NCI-H345 (cell line): ENCODE results near the gene CNDP1.
"Not testable (repeated sequence)": the region's sequence is repeated elsewhere in the genome, so short reads cannot be mapped to it uniquely, and the experiment has no call there.

Source experiments
- DNase-seq: peaks from one replicate; lab custom pipeline; 2025; lab: John Stamatoyannopoulos, UW

The CNDP1 gene, protein sequence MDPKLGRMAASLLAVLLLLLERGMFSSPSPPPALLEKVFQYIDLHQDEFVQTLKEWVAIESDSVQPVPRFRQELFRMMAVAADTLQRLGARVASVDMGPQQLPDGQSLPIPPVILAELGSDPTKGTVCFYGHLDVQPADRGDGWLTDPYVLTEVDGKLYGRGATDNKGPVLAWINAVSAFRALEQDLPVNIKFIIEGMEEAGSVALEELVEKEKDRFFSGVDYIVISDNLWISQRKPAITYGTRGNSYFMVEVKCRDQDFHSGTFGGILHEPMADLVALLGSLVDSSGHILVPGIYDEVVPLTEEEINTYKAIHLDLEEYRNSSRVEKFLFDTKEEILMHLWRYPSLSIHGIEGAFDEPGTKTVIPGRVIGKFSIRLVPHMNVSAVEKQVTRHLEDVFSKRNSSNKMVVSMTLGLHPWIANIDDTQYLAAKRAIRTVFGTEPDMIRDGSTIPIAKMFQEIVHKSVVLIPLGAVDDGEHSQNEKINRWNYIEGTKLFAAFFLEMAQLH

DNA sequence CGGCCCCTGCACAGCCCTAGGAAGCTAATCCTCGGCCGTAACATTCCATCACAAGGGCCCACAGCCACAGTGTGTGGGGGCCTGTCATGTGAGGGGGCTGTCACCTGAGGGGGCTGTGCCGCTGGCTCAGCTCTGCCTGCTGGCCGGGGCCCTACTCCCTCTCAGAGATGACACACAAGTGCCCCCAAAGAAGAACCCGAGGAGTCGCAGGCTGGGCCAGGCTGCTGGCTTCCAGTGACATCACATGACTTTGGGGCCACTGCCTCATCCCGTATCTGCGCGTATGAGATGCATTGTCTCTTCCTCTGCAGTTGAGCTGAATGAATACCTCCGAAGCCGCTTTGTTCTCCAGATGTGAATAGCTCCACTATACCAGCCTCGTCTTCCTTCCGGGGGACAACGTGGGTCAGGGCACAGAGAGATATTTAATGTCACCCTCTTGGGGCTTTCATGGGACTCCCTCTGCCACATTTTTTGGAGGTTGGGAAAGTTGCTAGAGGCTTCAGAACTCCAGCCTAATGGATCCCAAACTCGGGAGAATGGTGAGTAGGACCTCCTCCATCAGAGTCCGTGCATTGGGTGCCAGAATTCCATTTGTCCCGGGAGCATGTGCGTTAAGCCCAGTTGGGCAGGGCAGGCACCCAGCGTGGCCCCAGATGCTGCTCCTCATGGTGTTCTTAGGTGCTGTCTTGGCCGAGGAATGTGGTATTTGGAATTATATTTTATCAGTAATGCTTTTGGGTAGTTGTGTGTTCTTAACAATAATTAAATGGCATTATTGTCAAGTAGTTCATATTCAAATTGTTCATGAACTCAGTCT, at the start of gene CNDP1:
TSS of gene CNDP1 (plus strand) at position 351 of the 820 bp plus-strand sequence. CDS start at position 519, 168 bp downstream.
- DNase-seq: no peak

DNA sequence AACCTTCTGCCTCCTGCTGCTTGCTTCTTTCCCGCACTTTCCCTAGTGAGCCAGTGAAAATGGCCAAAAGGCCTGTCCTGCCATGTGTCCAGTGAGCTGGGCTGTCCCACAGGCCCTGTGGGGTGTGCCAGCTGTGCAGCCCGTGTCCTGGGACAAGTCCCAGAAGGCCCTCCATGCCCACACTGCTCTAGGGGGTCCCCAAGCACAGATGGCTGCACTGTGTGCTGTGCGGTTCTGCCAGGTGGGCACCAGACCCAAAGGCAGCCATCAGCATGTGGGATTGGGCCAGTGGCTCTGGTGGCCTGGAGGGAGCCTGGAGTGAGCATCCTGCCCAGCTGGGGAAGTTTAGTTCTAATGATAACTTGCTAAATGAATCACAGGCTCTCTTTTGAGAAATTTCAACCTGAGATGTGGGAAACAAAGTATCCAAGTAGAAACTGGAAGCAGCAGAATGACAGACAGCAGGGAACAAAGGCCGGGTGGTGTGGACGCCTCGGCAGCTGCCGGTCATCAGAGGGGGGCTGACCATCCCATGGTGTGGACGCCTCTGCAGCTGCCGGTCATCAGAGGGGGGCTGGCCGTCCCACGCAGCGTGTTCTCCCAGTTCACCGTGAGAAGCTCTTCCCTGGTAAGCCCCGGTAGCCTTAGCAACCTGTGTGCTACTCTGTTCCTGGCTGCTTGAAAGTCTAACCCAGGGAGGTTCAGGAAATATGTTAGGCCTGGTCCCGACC, 48.0 kb upstream of the CNDP1 start:
- DNase-seq: no peak

DNA sequence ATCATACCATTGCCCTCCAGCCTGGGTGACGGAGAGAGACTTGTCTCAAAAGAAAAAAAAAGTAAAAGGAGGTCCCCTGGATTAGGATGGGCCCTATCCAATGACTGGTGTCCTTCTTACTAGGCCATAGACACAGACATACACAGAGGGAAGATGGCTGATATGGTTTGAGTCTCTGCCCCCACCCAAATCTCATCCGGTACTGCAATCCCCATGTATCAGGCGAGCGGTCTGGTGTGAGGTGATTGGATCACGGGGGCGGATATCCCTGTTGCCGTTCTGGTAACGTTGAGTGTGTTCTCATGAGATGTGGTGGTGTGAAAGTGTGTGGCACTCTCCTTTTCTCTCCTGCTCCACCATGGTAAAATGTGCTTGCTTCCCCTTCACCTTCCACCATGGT, 45.9 kb upstream of the CNDP1 start:
- DNase-seq: no peak

DNA sequence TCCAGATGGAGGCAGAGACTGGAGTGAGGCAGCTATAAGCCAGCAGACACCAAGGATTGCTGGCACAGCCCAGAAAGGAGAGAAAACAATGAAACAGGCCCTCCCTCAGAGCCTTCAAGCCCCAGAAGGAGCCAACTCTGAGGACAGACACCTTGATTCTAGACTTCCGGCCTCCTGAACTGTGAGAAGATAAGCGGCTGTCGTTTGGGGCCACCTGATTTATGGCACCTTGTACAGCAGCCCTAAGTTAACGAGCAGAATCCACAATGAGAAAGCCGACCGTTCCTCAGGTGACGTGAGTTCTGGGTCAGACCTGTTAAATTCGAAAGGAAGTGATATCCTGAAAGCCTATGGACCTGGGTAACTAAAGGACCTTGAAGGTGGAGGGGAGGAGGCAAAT, 45.4 kb upstream of the CNDP1 start:
- no peak for DNase-seq

DNA sequence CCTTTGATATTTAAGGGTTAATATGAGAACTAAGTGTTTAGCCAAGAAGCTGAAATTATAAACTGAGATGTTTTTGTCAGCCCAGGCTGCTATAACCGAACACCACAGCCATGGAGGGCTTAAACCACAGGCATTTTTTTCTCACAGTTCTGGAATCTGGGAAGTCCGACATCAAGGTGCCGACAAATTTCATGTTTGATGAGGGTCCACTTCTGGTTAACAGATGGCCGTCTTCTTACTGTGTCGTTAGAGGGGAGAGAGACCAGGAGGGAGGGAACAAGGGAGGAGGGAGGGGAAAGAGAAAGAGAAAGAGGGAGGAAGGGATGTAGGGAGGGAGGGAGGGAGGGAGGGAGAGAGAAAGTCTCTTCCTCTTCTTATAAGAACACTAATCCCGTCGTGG, 44.6 kb upstream of the CNDP1 start:
- DNase-seq: no peak

DNA sequence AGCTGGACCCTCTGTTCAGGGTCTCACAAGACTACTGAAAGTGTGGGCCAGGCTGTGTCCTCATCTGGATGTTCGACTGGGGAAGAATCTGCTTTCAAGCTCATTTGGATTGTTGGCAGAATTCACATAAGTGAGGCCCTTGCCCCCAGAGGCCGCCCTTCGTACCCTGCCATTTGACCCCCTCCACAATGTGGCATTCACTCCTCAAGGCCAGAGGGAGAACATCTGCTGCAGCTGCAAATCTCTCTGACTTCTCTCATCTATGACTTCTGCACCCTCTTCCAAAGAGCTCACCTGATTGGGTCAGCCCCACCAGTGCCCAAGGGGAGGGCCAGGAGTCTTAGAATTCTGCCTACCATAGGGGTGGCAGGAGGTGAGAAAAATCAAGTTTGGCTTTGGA, 42.0 kb upstream of the CNDP1 start:
- DNase-seq: no peak

DNA sequence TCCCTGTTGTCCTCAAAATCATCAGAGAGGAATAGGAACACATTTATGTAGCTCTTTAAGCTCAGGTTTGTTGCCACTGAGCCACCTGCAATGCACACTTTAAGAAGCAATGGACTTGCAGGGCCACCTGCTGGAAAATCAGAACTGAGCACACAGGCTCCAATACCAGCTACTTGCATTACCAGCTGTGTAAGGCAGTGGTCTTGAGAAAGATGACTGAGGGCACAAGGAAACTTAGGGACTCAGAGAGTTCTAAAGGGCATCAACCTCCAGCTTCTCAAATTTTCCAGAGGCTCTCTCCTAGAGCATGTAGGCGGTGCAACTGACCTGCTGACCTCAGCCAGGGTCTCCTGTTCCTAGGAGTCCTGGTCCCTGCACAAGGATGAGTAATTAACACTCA, 40.6 kb upstream of the CNDP1 start:
- DNase-seq: peak; percentile 76

DNA sequence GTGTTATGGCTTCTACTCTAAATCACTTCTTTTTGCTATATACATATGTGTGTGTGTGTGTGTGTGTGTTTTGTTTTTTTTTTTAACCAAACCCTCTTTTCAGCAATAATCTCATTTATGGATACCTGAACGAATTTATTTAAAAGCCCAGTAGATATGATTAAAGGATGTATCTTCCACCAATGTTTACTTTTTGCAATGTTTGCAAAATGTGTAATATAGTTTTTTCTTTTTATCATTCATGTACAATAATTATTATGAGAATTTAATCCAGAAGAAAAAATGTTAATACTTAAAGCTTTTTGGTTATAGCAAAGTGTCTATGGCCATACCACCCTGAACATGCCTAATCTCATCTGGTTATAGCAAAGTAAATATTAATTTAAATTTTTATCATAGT, 39.8 kb upstream of the CNDP1 start:
- DNase-seq: no peak

DNA sequence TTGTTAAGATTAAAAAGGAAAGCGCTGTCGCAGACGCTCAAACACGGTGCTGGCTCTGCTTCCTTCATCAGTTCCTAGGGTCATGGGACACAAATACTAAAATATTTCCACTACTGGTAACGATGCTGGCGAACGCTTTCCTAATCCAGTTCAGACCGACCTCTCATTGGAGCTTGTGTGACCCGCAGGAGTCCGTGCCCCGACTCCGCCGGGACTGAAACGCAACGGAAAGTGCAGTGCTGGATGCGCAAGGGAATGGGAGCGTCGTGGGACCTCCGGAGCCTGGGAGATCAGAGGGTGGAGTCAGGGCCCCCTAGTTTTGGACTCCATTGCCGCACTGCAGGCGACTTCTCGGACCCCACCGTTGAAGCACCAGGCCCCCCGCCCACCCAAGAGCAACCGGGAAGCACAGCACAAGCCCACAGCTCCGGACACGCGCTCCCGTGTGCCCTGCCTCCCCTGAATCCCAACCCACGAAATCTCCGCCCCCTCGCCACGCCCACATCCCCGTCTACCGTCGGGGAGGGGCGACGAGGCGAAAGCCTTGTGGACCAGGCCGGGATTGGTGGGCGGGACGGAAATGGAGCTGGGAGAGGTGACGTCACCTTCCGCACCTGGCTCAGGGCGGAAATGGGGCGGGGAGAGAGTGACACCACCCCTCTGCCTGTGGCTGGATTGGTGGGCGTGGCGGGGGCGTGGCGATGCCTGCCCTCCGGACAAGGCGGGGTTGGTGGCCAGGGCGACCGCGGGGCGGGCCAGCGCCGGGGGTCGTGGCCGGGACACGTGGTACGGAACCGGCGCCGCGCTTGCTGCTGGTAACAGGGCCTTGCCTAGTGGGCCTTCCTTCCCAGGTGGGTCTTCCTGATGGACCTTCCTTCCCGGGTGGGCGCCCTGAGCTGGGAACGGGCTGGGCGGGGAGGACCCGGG, 38.5 kb upstream of the CNDP1 start, which contains the start of gene CNDP2:
TSS of gene CNDP2 (plus strand) at position 783 of the 927 bp plus-strand sequence. CDS start 3,611 bp downstream, outside the sequence.
- peak; percentile 99 for DNase-seq

DNA sequence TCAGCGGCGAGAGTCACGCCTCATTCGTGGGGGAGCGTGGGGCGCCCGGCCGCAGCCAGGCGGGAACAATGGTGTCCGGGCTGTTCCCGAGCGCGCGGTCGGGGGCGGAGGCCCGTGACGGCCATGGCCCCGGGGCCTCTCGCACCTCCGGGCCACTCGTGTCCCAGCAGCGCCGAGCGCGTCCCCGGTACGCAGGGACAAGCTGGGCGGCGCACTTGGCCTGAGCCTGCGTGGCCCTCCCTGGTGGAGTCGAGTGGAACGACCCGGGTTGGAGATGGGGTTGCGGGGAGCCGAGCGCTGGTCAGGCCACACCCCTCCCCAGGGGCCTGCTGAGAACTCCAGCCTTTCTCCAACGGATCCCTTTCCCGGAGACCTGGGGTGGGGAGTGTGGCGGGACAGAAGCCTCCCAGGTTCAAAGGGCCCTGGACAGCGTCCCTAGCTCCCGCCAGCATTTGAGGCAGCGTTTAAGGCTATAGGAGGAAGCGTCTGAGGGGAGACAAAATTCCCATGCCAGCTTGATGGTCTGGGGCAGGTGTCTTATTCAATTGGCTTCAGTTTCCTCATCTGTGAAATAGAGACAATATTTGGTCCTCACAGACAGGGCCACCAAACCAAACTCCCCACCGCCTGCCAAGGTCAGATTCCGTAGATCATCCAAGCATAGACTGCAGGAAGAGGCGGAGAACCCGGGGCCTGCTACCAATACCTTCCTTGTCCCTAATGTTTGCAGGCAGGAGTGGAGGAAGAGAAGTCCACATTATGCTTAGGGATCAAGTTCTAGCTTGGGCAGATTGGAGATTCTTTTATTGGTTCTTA, 37.6 kb upstream of the CNDP1 start:
- peak; percentile 27 for DNase-seq

DNA sequence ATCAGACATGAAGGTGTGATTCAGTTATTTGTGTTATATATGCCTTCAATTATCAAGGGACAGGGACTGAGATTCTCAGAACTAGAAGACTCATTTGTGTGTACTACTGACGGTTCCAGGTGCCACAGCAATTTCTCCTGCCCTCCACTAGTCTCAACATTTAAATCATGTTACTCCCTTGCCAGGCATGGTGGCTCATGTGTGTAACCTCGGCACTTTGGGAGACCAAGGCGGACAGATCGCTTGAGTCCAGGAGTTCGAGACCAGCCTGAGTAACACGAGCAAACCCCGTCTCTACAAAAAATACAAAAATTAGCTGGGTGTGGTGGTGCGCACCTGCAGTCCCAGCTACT, 37.0 kb upstream of the CNDP1 start:
- DNase-seq: no peak

DNA sequence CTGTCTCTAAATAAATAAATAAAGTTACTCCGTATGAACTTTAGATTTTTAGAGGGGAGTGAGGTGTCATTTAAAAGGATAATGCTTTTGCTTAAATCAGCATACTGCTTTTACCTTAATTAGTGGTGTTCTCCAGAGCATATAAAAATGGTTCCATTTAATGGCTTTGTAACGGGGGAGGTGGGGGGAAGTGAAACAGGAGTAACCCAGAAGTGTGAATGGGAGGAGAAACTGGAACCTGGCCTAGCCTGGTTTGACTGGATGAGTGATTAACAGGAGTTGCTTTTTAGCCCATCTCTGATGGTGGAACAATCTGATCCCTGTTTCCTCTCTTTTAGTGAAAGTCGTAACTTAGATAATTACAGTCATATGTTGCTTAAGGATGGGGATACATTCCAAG, 36.5 kb upstream of the CNDP1 start:
- DNase-seq: no peak

DNA sequence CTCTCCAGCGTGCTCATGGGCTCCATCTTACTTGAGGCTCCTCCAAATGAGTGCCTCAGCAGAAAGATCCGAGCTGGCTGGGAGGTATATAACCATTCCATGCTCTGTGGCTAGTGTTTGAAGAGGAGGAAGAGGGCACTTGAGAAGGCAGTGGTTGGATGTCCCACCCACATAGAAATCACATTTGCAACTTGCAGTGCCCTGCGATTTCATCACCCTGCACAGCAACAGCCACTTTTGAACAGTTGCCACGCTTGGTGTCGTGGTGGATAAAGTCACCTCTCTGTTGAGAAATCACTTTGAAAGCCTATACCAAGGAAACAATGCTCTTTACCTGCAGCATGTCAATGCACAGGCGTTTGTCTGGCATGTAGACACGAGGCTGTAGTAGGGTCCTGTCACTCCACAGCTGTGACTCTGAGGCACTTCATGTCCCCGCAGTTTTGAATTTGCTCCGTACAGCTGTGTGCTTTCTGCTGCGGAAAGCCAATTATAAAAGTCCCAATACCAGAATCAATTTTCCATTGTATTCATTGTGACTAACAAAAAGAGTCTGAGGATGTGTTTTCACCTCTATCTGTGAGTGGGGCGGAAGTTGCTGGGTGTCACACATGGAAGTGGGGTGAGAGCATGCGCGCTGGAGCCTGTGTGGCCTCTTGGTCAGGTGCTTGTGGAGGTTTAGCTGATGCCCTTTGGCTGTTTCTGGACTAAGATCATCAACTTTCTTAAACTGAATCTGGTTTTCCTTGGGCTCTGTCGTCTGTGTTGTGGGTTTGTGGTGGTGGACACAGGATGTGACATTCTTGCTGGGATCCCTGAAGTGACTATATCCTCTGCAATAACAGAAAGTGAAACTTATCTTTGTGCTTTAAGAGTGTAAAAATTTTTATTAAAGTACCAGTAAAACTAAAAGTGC, 35.3 kb upstream of the CNDP1 start:
- no peak for DNase-seq

DNA sequence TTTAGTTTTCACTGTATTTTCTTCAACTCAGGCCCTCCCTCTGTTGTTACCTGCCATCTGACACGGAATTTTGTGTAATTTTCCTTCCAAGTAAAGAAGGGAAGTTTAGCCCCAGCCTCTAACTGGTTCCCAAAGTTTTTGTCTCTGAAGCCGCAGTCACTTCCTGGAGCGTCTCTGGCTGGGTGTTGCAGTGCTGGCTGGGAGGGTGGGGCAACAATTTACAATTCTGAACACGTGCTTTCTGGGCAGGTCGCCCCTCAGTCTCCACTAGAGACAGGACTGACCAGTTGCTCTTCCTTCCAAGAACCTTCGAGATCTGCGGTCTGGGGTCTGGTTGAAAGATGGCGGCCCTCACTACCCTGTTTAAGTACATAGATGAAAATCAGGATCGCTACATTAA, 34.7 kb upstream of the CNDP1 start:
- DNase-seq: no peak

DNA sequence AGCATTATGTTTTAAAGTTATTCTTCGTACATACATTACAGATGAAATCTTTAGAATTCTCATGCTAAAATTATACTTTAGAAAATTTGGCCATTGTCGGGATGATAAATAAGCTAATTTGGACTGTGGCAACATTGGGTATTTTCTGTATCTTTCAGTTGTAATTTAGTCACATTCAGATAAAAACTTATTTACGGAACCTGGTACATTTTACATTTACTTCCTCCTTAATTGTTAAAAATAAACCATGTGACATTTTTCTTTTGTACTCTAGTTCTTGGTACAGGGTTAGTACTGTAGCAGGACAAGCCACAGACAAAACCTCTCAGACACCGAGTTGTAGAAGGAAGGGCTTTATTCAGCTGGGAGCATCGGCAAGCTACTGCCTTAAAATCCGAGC, 33.9 kb upstream of the CNDP1 start:
- no peak for DNase-seq

DNA sequence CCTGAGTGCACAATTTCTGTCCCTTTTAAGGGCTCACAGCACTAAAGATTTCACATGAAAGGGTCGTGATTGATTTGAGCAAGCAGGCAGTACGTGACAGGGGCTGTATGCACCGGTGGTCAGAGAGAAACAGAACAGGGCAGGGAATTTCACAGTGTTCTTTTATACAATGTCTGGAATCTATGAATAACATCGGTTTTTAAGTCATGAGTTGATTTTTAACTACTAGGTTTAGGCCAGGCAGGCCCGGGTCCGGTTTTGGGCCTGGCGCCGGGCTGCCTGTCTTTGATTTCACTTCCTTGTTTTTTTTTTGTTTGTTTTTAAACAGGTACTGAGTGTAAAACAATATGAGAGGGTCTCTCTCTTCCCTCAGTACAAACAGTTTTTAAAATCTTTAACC, 33.5 kb upstream of the CNDP1 start:
- DNase-seq: not testable (repeated sequence)

DNA sequence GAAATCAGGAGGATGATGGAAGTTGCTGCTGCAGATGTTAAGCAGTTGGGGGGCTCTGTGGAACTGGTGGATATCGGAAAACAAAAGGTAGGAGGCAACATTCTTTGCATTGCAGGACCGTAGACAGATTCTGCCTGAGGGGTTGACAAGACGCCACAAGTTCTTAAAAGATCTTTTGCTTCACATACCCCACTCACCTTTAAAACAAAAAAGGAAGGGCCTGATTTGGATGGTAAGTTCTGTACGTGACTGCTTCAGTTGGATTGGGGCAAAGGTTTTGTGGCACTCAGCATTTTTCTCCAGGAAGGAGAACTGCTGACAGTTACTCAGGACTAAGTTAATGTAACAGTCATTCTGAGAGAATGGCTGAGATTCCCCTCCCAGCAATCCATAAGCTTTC, 32.9 kb upstream of the CNDP1 start:
- no peak for DNase-seq

DNA sequence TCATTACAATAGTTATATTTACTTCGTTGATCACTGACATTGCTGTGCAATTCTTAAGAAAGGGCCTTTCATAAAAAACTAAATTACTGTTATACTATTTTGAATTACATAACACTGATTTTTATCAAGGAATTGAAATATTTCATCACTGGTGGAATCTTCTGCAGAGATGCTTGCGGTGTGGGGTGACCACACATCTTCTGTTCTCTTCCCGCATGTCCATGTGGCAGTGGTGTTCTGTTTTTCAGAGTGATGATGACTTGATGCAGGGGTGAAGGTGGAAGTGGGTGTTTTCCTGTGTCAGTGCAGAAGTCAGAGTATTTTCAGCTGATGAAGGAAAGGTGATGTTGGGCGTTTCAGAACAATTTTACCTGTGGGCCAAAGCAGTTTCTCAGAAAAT, 31.2 kb upstream of the CNDP1 start:
- DNase-seq: no peak

DNA sequence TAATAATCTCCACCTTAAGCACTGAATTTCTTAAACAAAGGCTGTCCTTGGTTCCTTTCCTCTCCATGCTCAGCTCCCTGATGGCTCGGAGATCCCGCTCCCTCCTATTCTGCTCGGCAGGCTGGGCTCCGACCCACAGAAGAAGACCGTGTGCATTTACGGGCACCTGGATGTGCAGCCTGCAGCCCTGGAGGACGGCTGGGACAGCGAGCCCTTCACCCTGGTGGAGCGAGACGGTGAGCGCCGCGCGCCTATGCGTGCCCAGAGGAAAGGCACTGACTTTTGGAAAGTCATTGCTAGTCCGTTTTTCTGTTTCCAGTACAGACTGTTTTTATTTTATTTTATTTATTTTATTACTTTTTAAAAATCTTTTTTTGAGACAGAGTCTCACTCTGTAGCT, 28.5 kb upstream of the CNDP1 start:
- DNase-seq: no peak
